Stimulated activated CD4-positive, alpha-beta T cell treated with anti-CD3 and anti-CD28 coated beads, TNF-alpha, amount 100 ng/mL, for 48 hours (primary cell): ENCODE results near the gene TMEM72.

Experiments
- DNase-seq, 3 donors: peaks; one replicate each; pipeline ENCODE4 v3.0.0-alpha.2; 2020; ENCODE audit warnings: low read depth in 3 of 3

TMEM72 gene

DNA sequence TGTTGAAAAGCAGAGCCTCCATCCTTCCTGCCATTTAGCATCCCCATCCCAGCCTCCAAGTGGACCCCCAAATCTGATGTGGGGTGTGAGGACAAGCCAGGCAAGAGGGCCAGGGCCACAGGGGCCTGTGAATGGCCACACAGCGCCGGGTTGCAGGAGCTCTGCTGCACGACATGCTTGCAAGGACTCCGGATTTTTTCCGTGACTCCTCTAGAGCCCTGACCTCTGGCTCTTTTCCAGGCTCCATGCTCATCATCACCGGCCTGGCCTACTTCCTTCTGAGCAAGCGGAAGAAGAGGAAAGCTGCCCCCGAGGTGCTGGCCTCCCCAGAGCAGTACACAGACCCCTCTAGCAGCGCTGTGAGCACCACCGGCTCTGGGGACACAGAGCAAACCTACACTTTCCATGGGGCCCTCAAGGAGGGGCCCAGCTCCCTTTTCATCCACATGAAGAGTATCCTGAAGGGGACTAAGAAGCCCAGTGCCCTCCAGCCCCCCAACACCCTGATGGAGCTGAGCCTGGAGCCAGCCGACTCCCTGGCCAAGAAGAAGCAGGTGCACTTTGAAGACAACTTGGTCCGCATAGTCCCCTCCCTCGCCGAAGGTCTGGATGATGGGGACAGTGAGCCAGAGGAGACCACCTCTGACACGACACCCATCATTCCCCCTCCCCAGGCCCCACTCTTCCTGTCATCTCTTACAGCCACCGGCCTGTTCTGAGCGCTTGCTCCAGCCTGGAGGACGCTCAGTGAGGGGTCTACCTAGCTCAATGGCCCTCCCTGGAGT, 23.5 kb downstream of the TMEM72 start:
- no peak for DNase-seq

DNA sequence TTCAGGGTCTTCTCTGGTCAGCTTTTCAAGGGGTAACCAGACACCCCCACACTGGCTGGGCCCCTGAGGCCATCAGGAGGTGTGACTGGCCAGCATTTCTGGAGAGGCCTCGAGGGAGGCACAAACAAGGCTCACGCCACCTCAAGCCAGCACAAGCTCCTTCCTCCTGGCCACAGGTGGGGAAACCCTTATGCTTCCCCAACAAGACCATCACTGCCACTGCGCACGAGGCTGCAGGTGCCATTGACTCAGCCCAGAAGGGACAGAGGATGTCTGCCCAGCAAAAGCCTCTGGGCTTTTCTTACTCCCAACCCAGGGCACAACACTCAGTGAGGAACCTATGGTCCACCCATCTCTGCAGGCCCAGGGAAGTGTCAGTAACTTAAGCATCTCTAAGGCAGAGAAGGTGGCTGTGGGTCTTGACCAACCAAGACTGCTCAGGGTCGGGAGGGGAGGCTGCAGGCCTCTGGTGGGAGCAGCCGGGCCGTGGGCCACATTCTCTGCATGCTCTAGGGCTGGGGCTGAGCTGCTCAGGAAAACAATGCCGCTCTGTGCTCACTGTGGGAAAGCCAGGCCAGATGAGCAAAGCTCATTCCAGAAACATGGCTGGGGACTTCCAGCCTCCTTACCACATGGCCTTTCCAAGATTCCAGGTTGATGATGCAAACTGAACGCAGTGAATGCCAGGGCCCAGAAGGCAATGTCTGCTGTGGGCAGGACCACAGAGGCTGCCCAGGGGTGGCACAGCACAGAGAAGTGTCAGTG, 24.2 kb downstream of the TMEM72 start:
- no peak for DNase-seq

DNA sequence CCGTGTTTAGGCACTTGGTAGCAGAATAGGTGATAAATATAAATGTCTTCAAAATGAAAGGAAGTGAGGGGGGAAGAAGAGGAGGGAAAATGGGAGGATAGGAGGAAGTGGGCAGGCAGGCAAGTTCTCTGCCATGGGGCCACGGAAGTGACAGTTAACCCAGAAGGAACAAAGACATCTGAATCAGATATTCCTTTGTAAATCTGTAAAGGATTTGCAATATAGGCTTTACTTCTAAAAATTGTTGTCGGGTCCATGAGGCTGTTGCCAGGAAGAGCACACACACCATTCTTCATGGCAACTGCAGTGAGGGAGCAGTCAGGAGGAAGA, 24.8 kb downstream of the TMEM72 start:
- no peak for DNase-seq

DNA sequence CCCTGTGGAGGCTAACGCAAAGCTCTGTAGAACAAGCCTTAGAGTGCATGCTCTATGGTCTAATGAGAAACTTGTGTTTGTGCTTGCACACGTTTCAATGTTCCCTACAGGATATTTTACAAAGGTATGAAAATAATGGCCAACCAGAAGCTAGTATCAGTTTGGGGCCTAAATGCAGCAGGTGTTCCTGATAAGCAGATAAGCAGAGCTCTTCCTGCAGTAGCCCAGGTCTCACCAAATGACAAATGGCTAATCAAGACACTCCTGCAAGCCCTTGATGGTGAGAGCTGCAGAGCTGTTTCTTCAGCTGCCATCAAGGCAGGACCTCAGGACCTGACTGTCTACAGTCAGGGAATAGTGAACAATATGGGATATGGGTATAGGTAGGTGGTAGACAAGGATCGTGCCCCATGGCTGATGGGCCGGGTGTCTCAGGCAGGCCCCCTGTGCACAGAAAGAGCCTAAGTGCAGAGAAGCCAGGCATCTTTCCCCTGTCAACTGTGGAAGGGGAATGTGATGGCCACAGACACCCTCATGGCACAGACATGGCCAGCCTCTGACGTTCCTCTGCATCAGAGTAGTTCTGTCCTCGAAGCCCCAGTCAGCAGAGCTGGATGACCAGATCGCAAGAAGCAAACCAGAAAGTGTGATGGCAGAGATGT, 25.3 kb downstream of the TMEM72 start:
- no peak for DNase-seq

DNA sequence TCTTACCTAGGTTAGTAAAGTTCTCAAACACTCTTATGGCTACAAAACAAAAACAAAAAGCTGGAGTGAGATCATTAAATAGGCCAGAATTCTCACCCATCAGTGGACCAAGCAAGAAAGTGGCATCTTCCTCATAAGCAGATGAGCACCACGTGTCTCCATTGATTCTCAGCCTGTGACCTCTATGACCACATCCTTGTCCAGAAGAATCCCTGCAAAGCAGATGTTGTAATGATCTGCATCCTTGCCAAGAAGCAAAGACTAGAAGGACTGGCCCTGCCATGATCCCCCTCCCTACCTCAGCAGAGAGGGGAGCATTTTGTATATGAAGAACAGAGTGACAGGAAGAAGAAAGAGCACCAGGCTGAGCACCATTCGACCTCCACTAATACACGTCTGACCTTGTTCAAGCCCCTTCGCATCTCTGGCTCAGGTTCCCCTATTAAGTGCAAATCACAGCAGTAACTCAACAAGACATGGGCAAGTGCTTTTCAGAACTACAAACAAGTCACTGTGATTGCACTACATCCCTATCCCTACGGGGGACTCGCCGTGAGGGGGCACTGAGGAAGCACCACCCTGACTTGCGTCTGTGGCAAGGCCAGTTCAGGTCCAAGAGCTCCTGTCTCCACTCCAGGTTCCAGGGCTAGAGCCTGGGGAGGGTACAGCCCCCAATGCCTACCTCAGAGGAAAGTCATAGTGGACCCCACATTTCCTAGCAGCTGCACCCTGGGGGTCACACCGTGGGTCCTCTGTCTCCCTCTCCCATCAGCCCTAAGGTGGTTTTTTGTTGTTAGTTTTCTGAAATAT, 26.3 kb downstream of the TMEM72 start:
- no peak for DNase-seq

DNA sequence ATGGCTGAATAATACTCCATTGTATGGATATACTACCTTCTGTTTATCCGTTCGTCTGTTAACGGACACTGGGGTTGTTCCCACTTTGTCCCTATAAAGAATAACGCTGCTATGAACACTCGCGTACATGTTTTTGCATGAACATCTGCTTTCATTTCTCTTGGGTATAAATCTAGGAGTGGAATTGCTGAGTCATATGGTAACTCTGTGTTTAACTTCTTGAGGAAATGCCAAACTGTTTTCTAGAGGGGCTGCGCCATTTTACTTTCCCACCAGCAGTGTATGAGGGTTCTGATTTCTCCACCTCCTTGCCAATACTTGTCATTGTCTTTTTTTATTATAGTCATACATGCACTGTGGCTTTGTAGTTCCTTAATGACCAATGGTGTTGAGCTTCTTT, 27.8 kb downstream of the TMEM72 start:
- DNase-seq = no peak

DNA sequence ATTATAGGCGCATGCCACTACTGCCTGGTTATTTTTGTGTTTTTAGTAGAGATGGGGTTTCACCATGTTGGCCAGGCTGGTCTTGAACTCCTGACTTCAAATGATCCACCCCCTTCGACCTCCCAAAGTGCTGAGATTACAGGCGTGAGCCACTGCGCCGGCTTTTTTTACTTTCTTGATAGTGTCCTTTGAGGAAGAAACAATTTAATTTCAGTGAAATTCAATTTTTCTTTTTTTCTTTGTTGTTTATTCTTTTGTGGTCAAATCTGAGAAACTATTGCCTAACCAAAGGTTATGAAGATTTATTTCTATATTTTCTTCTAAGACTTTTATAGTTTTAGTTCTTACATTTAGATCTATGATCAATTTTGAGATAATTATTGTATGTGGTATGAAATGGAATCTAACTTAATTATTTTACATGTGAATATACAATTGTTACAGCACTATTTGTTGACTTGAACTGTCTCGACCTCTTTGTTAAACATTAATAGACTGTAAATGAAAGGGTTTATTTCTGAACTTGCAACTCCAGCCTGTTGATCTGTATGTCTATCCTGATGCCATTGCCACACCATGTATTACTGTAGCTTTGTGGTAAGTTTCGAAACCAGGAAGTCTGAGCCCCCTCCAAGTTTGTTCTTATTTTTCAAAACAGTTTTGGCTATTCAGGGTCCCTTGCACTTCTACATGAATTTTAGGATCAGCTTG, 28.7 kb downstream of the TMEM72 start:
- no peak for DNase-seq

DNA sequence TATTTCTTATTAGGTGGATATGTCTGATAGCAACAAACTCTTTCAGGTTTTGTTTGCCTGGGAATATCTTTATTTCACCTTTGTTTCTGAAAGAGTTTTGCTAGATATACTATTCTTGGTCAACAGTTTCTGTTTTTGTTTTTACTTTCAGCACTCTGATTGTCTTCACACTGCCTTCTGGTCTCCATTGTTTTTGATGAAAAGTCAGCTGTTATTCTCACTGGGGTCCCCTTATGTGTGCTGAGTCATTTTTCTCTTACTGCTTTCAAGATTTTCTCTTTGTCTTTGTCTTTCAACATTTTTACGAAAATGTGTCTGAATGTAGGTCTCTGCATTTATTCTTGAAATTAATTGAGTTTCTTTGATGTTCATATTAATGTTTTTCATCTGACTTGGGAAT, 33.2 kb downstream of the TMEM72 start:
- DNase-seq = no peak

DNA sequence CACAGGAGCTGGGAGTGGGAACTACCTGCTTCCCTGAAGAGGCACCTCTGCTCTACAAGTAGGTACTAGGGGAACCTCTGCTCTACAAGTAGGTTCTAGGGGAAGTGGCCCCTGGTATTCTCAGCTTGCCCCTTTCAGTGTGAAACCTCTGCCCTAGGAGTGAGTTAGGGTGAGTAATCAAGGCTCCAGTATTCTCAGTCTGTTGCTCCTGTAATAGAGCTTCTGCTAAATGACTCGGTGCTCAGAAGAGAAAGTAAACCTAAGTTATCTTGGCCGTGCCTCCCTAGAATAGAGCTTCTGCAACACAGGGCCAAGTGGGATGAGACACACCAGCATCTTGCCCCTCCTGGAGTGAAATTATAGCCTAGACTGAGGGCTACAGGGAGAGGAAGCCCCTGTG, 35.1 kb downstream of the TMEM72 start:
- DNase-seq = no peak

DNA sequence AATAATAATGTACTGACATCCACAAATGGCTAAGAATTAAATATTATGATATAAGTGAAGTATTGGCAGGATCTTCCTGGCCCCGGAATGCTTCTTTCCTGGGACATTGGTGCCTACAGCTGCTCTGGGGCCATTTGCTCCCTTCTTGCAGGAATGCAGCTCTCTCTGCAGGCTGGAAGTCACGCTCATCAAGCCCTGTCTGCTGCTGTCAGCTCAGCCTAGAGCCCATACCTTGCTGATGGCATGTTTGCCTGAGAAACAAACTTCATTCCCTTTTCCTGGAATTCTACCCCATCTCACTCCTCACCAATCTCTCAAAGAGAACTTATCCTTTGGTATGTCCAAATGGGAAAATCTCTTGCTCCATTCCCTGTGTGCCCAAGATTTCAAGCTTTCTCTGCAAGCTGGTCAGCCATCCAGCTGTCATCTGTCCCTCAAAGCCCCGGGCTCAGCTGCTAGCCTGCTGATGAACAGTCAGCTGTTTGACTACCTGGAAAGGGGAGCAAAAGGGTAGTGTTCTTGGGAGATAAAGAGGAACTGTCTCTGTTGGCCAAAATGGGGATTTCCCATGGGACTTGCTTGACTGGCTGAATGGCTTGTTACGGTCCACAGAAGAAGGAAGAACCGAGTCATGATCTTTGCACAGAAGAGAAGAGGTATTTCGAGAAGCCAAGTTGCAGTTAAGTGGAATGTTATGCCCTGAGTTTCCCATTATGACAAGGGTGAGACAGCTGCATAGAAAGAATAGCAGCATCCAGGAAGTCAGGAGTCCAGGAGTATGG, 36.4 kb downstream of the TMEM72 start:
- DNase-seq = no peak

DNA sequence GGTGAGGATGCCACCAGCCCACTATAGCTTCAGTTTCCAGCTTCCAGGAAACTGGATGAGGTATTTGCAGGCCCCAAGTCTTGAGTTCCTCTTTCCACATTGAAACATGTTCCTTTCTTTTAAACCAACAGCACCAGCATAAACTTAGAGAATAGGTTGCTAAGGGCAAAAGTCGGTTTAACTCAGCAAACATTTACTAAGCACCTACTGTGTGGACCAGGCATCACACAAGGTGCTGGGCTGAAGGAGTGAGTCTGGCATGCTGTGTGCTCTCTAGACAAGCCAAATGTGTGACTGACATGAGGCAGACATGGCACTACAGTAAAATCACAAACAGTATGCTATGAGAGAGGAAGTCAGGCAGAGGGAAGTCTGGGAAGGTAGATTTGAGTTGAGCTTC, 37.5 kb downstream of the TMEM72 start:
- DNase-seq = no peak

DNA sequence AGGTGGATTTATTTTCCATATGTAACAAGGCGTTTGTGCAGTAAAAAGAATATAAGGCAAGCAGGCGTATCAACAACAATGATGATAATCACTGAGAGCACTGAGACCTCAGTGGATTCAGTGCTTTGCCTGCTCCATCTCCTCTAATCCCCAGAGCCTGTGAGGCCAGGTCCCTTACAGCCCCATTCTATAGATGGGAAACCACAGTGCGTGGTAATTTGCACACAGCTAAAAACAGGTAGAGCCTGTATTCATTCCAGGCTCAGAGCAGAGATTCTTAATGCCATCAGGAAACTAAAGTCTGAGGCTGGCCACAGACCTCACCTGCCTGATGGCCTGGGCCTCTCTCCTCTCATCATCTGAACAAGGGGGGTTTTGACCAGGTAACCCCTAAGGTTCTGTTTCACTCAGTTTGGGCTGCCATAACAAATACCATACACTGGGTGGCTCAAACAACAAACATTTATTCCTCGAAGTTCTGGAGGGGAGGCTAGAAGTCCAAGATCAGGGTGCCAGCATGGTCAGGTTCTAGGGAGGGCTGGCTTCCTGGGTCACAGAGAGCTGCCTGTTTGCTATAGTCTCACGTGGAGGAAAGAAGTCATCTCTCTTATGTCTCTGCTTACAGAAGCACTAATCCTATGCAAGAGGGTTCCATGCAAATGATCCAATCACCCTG, 38.1 kb downstream of the TMEM72 start:
- DNase-seq = no peak

DNA sequence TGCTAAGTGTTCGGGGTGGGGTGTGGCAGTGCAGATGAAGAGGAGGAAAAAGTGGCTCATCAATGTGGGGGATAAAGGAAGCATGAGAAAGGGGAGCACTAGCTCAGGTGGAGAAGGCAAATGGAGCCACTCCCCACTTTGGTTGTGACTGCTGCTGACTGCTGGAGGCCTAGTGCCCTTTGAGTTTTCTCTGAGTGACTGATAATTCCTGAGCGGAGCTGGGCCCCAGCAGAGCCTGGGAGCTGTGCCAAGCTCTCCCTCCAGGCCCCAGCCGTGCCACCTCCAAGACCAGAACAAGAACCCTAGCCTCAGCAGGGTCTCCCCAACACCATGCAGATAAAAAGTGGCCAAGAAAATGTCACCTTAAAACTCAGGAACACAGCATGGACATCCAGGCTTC, 38.8 kb downstream of the TMEM72 start:
- DNase-seq = no peak

DNA sequence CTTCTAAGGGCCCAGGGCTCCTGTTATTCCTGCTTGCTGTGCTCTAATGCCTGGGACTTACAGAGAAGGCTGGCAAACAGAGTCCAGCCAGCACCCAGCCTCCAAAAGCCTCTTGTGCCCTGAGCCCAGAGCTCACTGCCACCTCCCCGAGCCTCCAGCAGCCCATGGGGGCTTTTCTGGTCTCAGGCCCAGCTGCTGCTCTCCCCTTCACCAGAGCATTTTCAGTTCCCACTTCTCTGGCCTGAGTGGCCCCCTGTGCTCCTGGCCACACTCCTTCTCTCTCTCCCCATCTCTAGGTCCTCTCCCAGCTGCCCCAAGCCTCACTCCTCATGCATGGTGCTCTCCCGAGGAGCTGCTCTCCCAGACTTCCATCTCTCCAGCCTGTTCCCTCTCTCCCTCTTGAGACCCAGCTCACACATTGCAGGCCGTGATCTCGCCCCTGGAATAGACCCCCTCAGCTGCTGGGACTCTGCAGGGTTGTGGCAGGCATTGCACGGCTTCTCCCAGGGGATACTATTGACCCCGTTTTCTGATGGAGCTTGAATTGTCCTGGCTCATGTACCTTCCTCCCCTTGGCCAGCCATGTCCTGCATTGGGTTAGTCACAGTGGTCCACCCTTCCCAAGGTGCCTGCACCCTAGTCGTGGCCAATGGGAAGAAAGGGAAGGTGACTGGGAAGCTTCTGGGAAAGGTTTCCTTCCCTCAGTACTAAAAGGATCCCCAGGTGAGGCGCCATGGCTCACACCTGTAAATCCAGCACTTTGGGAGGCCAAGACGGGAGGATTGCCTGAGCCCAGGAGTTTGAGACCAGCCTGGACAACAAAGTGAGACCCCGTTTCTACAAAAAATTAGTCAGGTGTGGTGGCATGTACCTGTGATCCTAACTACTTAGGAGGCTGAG, 39.4 kb downstream of the TMEM72 start:
- DNase-seq = no peak

DNA sequence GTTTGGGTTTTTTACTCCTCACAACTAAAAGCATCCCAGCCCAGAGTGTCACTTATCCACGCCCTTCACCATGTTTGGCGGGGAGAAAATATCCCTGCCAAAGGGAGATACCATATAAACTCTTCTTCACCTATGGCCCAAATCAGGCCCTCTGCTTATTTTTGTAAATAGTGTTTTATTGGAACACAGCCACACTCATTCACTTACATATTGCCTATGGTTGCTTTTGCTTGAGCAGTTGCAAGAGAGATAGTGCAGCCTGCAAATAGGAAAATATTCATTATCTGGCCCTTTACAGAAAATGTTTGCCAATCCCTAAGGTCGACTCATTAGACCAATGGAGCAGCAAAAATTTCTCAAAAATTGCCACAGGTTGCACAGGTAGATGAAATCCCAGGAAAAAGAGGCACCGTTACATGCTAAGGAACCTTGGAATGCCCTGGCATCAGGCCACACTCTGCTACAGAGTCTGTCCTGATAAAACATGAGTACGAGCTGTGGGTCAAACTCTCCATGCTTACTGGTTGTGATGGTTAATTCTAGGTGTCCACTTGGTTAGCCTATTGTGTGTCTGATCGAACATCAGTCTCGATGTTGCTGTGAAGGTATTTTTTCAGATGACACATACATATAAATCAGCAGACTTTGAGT, 40.6 kb downstream of the TMEM72 start:
- no peak for DNase-seq

DNA sequence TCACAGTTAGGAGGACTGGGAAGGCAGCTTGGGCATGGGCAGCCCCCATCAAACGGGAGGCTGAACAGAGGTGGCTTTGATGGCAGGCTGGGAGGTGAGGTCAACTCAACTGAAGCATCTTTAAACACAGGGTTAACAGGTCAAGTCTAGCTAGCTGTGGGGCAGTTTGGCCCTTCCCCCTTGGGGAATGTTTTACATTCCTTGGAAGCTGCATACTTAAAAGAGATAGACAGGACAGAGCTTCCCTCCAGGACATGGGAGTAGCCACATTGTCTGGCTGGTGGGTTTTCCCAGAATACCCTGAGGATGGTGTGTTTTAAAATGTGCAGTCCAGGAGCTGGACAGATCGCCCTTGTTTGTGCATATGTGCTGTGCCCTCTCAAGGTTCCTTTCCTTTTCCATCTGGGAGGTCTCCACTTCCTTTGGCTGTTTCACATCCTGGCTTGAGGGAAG, 41.7 kb downstream of the TMEM72 start:
- no peak for DNase-seq

DNA sequence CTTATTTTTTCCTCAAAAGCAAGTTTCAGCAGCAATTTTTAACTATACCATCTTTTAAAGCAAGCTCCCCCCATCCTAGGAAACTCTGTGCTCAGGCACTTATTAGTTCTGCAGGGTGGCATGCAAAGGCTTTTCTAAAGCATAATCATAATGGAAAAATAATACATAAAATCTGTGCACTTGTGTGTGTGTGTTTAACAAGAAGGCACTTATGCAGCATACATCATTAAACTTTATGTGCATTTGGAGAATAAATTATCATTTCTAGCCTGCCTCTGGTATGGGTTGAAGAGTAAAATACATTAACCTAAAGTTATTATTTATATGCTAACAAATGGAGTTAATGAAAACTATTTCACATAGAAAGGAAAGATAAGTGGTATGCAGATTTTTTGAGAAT, 42.9 kb downstream of the TMEM72 start:
- DNase-seq = no peak

DNA sequence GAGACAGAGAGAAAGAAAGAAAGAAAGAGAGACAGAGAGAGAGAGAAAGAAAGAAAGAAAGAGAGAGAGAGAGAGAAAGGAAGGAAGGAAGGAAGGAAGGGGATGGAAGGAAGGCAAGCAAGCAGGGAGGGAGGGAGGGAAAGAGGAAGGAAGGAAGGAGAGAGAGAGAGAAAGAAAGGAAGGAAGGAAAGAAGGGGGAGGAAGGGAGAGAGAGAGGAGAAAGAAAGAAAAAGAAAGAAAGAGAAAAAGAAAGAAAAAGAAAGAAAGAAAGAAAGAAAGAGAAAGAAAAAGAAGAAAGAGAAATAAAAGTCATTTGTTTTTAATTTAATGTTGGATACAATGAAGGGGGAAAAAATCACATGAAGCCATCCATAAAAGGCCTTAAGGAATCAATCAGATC, 43.8 kb downstream of the TMEM72 start:
- DNase-seq = no peak
